HG03565 (cell line): ENCODE data around the gene MTERF1.
"Not testable (repeated sequence)": the region's sequence is repeated elsewhere in the genome, so short reads cannot be mapped to it uniquely, and the experiment has no call there.

ENCODE experiments used
- ATAC-seq: cut with Tn5 transposase; IDR thresholded peaks from one replicate; pipeline ENCODE4 v1.9.1; 2021; ENCODE audit warnings: mild to moderate bottlenecking, moderate library complexity; ENCODE audit not compliant: unreplicated experiment

MTERF1 gene

GRCh38 chr7:91880413-91881241 lies at the start of gene MTERF1:
Gene MTERF1, minus strand, starts transcription at chr7:91880702. Its CDS starts 619 bp downstream, at chr7:91880083.
- ATAC-seq: peak; percentile 98

DNA sequence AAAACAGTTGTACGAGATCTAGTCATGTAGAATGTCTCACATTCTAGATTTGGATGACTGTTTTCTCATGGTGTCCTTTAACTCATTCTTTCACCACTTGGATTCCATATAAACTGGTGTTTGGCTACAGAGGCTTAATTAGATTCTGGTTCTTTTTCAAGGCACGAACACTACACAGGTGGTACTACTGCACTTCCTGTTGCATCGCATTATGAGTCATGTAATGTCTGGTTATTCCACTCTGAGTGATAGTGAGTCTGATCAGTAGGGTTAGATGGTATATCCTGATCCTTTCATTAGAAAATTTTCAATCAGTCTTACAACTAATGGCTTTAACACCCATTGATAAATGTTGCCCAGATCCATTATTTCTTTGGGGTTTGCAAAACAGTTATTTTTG lies 49.0 kb upstream of the MTERF1 start:
- peak; percentile 85 for ATAC-seq

DNA sequence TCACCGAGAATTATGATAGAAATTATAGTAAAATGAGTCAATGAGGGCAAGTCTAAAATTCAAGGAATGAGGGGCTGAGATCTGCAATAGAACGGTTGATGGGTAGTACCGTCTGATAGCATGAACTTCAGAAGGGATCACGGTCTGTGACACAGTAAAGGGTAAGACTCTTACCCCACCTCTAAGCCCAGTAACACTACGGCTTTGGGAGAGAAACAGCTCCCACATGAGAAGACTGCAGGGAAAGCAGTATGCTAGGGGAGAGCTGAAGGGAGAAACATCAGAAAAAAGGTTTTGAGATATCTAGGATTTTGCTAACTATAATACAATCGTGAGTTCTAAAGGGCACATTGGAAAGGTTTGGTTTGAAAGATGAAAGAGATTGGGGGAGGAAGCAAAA lies 47.4 kb upstream of the MTERF1 start:
- ATAC-seq: no peak

GRCh38 chr7:91922857-91923256 lies 42.4 kb upstream of the MTERF1 start:
- no peak for ATAC-seq

GRCh38 chr7:91918356-91918755 lies 37.9 kb upstream of the MTERF1 start:
- no peak for ATAC-seq

- no peak for ATAC-seq
These were observed 35.5 kb upstream of the MTERF1 start for GRCh38 chr7:91916051-91916440.

DNA sequence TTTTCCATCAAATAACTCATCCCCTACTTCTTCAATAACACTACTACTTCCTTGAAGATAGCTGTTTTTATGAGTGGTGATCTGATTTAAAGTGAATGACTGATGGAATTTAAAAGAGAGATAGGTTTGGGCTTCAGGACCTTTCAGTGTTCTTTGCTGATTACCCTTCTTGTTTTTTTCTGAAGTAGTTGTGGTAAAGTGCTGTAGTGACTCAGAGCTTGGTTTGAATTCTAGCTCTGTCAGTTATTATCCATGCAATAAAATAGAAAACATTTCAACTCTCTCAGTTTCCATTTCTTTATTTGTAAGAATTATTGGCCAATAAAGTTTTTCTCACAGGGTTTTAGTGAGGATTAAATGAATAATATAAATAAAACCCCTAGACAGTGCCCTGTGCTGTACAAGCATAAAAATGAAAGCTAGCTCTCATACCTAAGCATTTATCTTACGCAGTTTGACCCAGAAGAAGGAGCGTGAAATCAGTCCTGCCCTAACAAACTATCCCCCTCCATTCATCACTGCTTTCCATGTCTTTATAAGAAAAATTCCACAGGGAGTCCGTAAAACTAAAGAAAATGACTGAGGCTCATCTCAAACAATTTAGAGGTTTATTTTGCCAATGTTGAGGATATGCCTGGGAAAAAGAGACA lies 35.0 kb upstream of the MTERF1 start:
- no peak for ATAC-seq

DNA sequence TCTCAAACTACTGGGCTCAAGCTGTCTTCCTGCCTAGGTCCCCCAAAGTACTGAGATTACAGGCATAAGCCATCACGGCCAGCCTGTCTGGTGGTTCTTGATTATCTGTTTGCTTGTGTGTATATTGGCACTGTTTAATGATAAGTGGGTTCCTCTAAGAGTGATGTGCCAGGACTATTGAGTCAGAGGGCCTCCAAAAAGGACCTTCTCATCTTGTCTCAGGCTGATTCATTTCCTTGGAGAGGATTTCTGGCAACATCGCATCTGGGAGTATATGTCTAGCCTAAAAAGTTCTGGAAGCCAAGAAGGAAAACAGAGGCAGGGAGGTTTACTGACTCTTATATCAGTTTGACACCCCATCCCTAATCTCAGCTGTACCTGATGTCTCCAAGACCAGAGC lies 33.1 kb upstream of the MTERF1 start:
- no peak for ATAC-seq

GRCh38 chr7:91912494-91912893 lies 32.0 kb upstream of the MTERF1 start:
- no peak for ATAC-seq

DNA sequence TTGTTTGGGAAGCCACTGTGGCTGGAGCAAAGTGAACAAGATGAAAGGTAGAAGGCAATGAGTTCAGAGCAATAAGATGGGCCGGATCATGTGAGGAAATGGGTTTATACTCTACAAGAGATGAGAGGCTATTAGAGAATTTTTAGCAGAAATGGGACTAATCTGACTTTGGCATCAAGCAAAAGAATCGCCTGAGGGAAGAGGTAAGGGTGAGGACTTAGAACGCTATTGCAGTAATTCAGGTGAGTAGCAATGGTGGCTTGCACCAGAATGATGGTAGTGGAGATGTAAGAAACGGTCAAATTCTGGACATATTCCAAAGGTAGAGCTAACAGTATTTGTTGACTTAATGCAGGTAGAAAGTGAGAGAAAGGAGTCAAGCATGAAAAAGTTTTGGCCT lies 30.6 kb upstream of the MTERF1 start:
- ATAC-seq: no peak

DNA sequence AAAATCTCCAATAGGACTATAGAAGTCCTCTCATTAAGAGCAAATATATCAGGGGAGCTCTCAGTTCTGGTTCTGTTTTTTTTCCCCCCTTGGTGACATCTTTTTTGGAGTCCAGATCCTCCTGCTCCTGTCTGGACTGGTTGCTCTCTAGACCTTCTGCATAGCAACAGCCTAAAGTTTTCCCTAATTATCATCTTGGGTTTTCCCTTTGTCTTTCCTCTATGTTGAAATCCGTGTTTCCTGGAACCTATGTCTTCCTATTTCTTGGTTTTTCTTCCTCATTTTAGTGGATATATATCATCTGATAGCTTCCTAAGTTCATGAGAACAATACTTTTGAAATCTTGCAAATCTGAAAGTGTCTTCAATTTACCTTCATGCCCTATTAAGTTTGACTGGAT lies 29.7 kb upstream of the MTERF1 start:
- no peak for ATAC-seq

DNA sequence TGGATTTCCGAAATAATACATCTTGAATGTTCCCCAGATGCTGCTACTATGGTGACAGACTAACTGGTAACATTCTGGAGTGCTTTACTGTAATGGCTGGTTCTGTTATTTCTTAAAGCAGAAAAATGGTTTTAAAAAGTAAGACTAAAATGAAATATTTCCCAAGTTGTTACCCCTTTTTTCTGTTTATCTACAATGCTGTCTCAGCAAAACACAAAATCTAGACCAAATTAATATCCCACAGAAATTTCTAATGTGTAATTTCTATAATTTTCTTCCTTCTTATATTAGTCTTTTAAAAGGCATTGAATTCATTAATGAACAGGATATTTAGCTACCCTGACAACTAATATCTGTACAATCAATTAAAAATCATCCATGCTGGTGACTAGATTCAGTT lies 19.1 kb upstream of the MTERF1 start:
- ATAC-seq: no peak

- no peak for ATAC-seq
These were observed 17.9 kb upstream of the MTERF1 start for GRCh38 chr7:91898240-91898992.

GRCh38 chr7:91894781-91895480 lies 14.4 kb upstream of the MTERF1 start:
- no peak for ATAC-seq

- not testable (repeated sequence) for ATAC-seq
These were observed 13.2 kb upstream of the MTERF1 start for GRCh38 chr7:91893699-91894098.

DNA sequence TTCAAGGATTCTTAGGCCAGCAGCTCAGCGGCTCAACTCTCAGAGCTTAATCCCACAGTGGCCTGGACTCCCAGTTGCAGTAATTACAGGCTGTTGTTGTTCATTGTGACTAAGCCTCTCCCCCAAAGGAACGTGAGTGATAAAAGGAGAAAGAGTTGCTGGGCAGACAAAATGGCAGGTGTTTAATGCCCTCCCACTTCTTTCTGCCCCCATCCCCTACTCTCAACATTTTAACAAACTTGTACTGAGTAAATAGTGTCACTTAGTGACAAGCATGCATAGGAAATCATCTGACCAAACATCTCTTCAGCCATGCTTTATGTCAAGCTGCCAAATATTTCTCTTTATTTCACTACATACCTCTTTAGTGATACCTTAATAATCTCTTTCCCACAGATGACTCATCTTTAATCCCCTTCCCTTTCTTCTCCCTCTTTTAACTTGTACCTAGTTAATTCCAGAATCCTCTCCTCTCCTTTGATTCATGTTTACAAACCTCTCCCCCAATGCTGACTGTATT lies 12.4 kb upstream of the MTERF1 start:
- no peak for ATAC-seq

DNA sequence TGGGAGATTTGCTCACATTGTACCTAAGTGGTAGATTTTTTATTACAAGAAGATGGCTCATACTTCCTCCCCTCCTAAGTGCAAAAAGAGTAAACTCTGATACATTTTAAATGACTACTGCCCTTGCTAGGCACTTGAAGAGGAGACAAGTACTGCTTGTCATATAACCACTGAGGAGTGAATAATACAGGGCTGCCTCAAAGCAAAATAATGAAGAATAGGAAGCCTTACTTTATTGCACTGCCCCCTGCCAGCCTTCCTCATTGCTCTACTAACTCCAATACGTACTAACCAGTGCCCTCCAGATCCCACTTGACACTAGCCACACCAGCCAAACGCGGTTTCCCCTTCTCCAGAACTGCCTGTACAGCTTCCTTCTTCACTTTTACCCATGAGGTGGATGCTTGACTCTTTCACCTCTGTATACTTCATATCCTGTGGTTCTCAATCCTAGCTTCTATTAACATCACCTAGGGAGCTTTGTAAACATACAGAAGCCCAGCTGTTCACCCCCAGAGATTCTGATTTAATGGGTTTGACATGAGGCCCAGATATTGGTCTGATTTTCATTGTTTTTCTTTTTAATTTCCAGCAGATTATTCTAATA lies 11.7 kb upstream of the MTERF1 start:
- no peak for ATAC-seq

DNA sequence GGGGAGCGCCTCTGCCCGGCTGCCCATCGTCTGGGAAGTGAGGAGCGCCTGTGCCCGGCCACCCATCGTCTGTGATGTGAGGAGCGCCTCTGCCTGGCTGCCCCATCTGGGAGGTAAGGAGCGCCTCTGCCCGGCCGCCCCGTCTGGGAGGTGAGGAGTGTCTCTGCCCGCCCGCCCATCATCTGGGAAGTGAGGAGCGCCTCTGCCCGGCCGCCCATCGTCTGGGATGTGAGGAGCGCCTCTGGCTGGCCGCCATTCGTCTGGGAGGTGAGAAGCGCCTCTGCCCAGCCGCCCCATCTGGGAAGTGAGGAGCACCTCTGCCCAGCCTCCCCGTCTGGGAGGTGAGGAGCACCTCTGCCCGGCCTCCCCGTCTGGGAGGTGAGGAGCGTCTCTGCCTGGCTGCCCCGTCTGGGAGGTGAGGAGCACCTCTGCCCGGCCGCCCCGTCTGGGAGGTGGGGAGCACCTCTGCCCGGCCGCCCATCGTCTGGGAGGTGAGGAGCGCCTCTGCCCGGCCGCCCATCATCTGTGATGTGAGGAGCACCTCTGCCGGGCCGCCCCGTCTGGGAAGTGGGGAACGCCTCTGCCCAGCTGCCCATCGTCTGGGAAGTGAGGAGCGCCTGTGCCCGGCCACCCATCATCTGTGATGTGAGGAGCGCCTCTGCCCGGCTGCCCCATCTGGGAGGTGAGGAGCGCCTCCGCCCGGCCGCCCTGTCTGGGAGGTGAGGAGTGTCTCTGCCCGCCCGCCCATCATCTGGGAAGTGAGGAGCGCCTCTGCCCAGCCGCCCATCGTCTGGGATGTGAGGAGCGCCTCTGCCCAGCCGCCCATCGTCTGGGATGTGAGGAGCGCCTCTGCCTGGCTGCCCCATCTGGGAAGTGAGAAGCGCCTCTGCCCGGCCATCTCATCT lies 8.0 kb upstream of the MTERF1 start:
- ATAC-seq: not testable (repeated sequence)
